Anterior cingulate cortex (tissue), 58 donors: ENCODE data around the gene POLDIP3.

Source experiments
- DNase-seq, 58 donors: peaks; one replicate each; lab custom pipeline; 2025; lab: John Stamatoyannopoulos, UW

Gene POLDIP3

GRCh38 chr22:42643634-42644421, 29.1 kb upstream of the POLDIP3 start:
- no peak for DNase-seq

DNA sequence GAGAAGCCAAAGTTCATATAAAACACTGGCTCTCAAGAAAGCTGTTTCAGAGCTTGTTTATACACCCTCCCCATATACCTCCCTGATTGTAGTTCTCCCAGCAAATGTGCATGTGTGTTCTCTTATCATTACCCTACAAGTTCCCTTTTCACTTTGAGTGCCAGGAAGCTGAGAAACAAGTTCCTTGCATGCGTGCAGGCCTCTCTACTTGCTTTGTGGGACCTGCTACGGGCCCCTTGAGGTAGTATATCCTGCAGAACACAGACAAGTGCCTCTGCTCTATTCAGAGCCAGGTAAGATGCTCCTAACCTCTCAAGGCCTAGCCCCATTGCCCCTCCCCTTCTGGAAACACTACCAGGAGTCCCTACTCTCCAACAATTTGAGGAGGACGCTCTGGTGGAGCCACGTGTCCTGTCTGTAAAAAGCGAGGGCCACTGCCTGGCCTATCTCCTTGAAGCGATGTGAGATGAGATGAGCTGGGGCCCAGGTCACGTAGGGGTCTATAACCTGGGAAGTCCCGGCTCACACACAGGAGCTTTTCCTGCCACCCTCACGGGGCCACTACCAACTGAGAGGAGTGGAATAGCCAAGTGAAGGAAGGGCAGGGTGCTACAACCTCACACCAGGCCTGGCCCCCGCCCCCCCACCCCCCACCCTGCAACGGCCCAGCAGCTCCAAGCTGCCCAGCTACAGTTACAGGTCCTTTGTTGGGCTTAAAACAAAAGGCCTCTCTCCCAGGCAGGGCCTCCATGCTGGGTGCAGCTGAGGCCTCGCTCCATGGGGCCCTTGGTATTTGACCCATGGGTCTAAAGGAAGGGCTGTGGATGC, 28.3 kb upstream of the POLDIP3 start:
- no peak for DNase-seq

GRCh38 chr22:42641801-42642413, 27.2 kb upstream of the POLDIP3 start:
- no peak for DNase-seq

DNA sequence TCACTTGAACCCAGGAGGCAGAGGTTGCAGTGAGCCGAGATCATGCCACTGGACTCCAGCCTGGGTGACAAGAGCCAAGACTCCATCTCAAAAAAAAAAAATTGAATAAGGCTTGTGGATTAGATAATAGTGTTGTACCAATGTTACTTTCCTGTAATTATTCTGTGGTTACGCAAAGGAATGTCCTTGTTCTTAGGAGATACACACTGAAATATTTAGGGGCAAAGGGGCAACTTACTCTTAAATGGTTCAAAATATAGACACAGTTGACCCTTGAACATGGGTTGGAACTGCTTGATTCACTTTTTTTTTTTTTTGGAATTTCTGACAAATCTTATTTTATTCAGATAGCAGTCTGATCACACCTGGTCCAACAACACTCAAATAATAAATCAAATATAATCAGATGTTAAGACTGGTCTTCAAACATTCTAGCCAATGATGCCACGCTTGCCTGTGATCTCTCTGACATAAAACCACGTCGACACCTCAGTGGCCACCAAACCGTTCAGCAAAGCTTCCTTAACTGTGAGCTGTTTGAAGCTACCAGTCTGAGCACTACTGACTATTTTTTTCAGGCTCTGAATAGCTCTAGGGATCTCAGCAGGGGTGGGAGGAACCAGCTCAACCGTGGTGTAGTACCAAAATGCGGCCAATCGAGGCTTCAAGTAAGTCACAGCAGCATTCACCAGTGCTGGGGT, 25.0 kb upstream of the POLDIP3 start:
- DNase-seq: no peak

DNA sequence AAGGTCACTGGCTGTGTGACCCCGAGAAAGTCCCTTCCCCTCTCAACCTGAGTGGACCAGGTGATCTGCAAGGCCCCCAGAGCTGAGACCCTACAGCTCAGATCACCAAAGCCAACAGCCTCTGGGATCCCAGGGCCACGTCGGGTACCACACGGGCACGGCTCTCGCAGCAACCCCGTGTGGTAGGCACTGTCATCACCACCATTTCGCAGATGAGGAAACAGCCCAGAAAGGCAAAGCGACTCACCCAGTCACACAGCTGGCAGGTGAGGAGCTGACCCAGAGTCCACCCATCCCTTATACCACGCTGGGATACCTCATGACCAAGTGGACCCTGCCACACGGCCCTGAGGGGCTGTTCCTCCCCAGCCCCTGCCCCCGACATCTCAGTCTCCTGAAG, 22.9 kb upstream of the POLDIP3 start:
- no peak for DNase-seq

- no peak for DNase-seq
These were observed 21.8 kb upstream of the POLDIP3 start for GRCh38 chr22:42636506-42636905.

DNA sequence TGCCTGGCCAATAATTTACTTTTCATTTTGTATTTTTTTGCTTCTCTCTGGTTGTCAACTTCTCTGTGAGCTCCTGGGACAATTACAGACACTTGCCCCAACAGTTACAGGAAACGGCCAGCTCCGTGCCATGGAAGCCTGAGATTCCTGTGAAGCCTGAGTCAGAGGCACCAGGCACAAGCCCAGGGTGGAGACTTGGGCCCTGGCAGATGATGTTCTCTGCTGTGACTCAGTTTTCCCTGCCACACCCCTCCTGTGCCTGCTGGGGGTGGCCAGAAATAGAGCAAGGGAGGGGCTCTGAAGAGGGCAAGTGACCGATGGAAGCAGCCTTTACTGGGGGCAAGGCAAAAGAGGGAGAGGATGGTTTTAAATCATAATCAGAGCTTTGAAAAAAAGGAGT, 20.8 kb upstream of the POLDIP3 start:
- DNase-seq: no peak

- no peak for DNase-seq
These were observed 18.3 kb upstream of the POLDIP3 start for GRCh38 chr22:42633013-42633412.

DNA sequence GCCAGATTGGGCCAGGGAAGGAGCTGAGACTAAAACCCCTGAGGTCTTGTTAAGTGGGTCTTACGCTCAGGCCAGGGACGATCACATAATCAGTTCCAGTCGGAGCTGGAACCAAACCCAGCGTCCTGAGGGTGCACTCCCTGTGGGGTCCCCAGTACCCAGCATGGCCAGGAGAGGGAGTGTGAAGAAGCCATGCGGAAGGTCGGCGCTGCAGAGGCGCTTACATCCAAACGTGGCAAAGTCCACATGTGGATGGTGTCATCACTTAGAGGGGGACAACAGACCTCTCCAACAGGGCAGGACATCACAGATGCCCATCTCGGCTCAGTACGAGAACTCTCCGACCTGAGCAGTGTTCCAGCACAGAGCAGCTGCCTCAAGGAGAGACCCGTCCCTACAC, 17.4 kb upstream of the POLDIP3 start:
- DNase-seq: no peak

GRCh38 chr22:42630901-42631602, 16.4 kb upstream of the POLDIP3 start:
- DNase-seq: no peak

- DNase-seq: no peak
These were observed 15.5 kb upstream of the POLDIP3 start for GRCh38 chr22:42630211-42630610.

- no peak for DNase-seq
These were observed 13.3 kb upstream of the POLDIP3 start for GRCh38 chr22:42627981-42628380.

DNA sequence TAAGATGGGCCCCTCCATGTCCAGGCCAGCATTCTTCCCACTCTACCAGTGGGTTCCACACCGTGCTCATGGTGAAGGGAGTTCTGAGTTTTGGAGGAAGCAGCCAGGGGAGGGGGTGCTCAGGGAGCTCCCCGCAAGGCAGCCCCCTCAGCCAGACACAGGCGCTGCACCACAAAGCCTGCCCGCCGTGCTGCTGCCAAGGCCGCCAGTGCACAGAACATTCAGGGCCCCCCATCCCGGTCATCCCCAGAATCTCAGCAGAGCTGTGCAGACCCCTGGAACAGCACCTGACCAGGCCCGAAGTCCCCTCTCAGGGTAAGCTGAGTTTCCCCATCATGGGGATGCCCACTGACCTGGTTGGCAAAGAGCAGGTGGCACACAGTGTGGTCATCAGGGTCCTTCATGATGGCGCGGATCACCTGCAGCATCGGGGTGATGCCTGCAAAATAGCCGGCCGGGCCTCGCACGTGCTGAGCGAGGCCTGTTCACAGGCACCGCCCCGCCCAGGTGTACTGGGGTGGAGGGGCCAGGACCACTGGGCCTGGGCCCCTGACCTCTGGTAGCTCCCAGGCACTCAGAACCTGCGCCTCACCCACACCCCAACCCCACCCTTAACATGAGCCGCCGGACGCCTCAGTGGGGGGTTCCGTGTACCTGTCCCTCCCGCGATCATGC, 12.4 kb upstream of the POLDIP3 start:
- no peak for DNase-seq

DNA sequence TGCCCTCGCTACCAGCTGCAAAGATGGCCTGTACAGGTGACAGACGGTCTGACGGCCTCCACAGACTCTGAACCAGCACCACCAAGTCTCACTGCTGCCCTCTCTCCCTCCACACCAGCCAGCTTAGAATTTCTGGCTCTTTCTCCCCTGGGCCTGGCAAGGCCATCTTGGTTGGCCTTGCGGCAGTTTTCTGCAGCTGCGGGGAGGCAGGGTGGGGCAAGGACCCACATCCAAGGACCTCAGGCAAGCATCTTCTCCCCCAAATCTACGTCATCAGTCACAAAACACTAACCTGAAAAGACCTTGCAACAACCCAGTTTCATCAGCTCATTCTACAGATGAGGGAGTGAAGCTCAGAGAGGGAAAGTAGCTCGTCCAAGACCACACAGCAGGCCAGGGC, 11.7 kb upstream of the POLDIP3 start:
- no peak for DNase-seq

GRCh38 chr22:42625416-42625815, 10.7 kb upstream of the POLDIP3 start:
- DNase-seq: no peak

GRCh38 chr22:42624551-42625106, 9.9 kb upstream of the POLDIP3 start:
- DNase-seq: no peak

DNA sequence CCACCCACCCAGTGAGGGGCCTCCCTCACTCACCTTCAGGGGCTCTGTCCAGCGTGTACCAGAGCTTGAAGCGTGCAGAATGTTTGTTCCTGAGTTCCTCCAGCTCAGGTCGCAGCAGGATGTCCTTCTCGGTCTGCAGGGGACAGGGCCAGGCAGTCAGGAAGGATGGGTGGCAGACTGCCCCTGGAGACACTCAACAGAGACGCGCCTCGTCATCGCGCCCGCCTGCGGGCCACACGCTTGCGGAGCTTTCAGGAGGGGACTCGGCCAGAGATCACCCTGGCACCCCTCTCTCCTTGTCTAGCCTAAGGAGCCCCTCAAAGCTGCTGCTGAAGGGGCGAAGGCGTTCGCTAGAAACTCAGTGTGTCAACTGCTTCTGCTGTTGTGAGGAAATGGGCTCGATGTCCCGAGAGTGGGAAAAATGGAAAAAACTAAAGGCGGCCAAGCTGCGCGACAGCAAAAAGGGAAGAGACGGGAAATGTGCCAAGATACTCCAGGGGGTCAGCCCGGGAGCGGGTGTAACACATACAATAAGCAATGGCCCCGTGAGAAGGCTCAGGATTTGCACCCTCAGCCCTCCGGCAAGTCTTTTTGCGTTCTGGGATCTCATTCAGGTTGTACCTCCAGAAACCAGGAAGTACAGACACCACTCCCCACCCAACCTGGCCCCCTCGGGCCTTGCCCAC, 9.2 kb upstream of the POLDIP3 start:
- DNase-seq: no peak

- DNase-seq: no peak
These were observed 8.6 kb upstream of the POLDIP3 start for GRCh38 chr22:42623301-42623751.
